A549 (cell line): Measurements from ENCODE around the gene MAPKAPK3.

Experiments
- FOXS1 ChIP-seq: fragments of 250-450 bp; sonication (Bioruptor Pico); IDR thresholded peaks from 2 replicates; pipeline ENCODE4 v1.5.0; 2020; ENCODE audit warnings: mild to moderate bottlenecking, moderate library complexity
- GATA3 ChIP-seq: IDR thresholded peaks from 2 replicates; pipeline ENCODE4 v1.6.1; 2012; ENCODE audit warnings: borderline replicate concordance
- MYC ChIP-seq: IDR thresholded peaks from 2 replicates; pipeline ENCODE4 v1.6.1; 2012; ENCODE audit warnings: mild to moderate bottlenecking, inconsistent platforms, low read length, improper control_type of control experiment, borderline replicate concordance
- PBX3 ChIP-seq: IDR thresholded peaks from 2 replicates; pipeline ENCODE4 v1.6.1; 2012
- POLR2A ChIP-seq: IDR thresholded peaks from 2 replicates; pipeline ENCODE4 v1.6.1; 2012; ENCODE audit warnings: mild to moderate bottlenecking, low read length
- RAD21 ChIP-seq, 2 experiments: fragments of >200 bp in 1 of 2; sonication (Bioruptor Twin) in 1 of 2; formaldehyde crosslinking in 1 of 2; IDR thresholded peaks in 1 of 2; conservative IDR thresholded peaks in 1 of 2; 2 replicates in 1 of 2; 3 replicates in 1 of 2; pipeline ENCODE4 v1.6.1; 2012 to 2018; ENCODE audit warnings: inconsistent platforms in 1 of 2
- RFX5 ChIP-seq: fragments of 450-650 bp; IDR thresholded peaks from 2 replicates; pipeline ENCODE4 v1.7.1; 2014; ENCODE audit warnings: antibody characterized with exemption, mild to moderate bottlenecking, moderate library complexity
- TF ChIP-seq, protein P1 (sequence below): fragments of >200 bp; sonication (Bioruptor Twin); formaldehyde crosslinking; IDR thresholded peaks from 3 replicates; pipeline ENCODE4 v1.5.1; 2016
- TF ChIP-seq, protein P2 (sequence below): IDR thresholded peaks from 2 replicates; pipeline ENCODE4 v1.6.1; 2012

DNA sequence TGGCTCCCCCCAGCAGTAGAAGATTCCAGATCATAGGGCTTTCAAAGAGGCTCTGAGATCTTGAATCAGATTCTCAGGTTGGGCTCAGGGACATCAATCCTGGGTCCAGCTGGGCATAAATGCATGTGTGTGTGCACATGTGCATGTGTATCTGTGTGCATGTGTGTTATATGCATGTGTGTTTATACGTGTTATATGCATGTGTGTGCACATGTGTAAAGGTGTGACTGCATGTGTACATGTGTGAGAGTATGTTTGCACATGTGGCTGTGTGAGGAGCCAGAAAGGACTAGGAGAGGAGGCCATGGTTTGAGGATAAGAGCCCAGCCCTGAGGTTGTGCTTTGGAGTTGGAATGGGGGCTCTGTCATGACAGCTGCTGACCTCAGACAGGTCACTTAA, 1.8 kb upstream of the MAPKAPK3 start:
- TF ChIP-seq POLR2A (no peak), FOXS1 (CRISPR knock-in tag) (no peak), RFX5 (no peak), GATA3 (no peak), RAD21 (conservative IDR thresholded peaks at IDR 0.05 in 1 of 2, IDR thresholded peaks at IDR 0.05 in 1 of 2) (no peak), PBX3 (no peak), MYC (no peak)
- TF ChIP-seq, protein P1, sequence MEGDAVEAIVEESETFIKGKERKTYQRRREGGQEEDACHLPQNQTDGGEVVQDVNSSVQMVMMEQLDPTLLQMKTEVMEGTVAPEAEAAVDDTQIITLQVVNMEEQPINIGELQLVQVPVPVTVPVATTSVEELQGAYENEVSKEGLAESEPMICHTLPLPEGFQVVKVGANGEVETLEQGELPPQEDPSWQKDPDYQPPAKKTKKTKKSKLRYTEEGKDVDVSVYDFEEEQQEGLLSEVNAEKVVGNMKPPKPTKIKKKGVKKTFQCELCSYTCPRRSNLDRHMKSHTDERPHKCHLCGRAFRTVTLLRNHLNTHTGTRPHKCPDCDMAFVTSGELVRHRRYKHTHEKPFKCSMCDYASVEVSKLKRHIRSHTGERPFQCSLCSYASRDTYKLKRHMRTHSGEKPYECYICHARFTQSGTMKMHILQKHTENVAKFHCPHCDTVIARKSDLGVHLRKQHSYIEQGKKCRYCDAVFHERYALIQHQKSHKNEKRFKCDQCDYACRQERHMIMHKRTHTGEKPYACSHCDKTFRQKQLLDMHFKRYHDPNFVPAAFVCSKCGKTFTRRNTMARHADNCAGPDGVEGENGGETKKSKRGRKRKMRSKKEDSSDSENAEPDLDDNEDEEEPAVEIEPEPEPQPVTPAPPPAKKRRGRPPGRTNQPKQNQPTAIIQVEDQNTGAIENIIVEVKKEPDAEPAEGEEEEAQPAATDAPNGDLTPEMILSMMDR = no peak
- TF ChIP-seq, protein P2, sequence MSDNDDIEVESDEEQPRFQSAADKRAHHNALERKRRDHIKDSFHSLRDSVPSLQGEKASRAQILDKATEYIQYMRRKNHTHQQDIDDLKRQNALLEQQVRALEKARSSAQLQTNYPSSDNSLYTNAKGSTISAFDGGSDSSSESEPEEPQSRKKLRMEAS = no peak
